Measurements from ENCODE around the gene OR6C76.

- no peak for TF ChIP-seq CTCF (conservative IDR thresholded peaks at IDR 0.05; ENCODE audit: low read depth, low read length)
- TF ChIP-seq EZH2 (IDR thresholded peaks at IDR 0.05; ENCODE audit: low read length, unreplicated experiment): no peak
- no peak for TF ChIP-seq EZH2phosphoT487 (IDR thresholded peaks at IDR 0.05; ENCODE audit: borderline replicate concordance, low read length)
Observed at GRCh38 chr12:55396326-55396725, 29.7 kb upstream of the OR6C76 start.
